Measurements from ENCODE around the gene DEGS2. TPM values are rescaled to one million over a fixed set of nuclear protein-coding genes. Genes with fewer than 3 reads are reported as not detected.
A peak's percentile ranks its signal among the peaks of the same experiment; 100 is the strongest.

DEGS2 gene
- total RNA-seq, 1 donor from 2014 or later = not detected

- DNase-seq = no peak
- intact Hi-C loops (cut with micrococcal nuclease) = loop anchor here (5.0 kb wide), 1 partner anchor 124 kb away; no protein-coding TSS in a partner anchor
- H3K4me1 ChIP-seq = peaks cover 70% of the 10 kb centered on the region
These were observed 53.0 kb downstream of the DEGS2 start for GRCh38 chr14:100106250-100107112.

GRCh38 chr14:100105357-100106169 lies 53.9 kb downstream of the DEGS2 start:
- H3K9me3 ChIP-seq (replicated peaks) = no peaks in the 10 kb centered on the region
- no peak overlapping the region for H3K4me3 ChIP-seq
- DNase-seq = no peak
- peaks cover 70% of the 10 kb centered on the region for H3K4me1 ChIP-seq
- H3K36me3 ChIP-seq = no peaks in the 10 kb centered on the region
- no peak for TF ChIP-seq CTCF (IDR thresholded peaks at IDR 0.05; ENCODE audit: borderline replicate concordance)
- H3K27ac ChIP-seq (replicated peaks) = peak overlapping the region; percentile 78
- intact Hi-C loops (cut with micrococcal nuclease) = loop anchor here (5.0 kb wide), 1 partner anchor 123 kb away; no protein-coding TSS in a partner anchor
- H3K27me3 ChIP-seq (ENCODE audit: low read depth) = no peaks in the 10 kb centered on the region

More at GRCh38 chr14:100106250-100107112, 53.0 kb downstream of the DEGS2 start:
- H3K36me3 ChIP-seq = no peaks in the 10 kb centered on the region
- H3K27me3 ChIP-seq (ENCODE audit: low read depth) = no peaks in the 10 kb centered on the region
- no peaks in the 10 kb centered on the region for H3K9me3 ChIP-seq (replicated peaks)
- no peak for TF ChIP-seq CTCF (IDR thresholded peaks at IDR 0.05; ENCODE audit: borderline replicate concordance)
- H3K27ac ChIP-seq (replicated peaks) = peak overlapping the region; percentile 50
- H3K4me3 ChIP-seq = no peak overlapping the region

GRCh38 chr14:100104523-100105300 lies 54.7 kb downstream of the DEGS2 start:
- no peak overlapping the region for H3K4me3 ChIP-seq
- DNase-seq = no peak
- no peaks in the 10 kb centered on the region for H3K9me3 ChIP-seq (replicated peaks)
- no peaks in the 10 kb centered on the region for H3K36me3 ChIP-seq
- H3K27ac ChIP-seq (replicated peaks) = peak overlapping the region; percentile 78
- no peak for TF ChIP-seq CTCF (IDR thresholded peaks at IDR 0.05; ENCODE audit: borderline replicate concordance)
- H3K4me1 ChIP-seq = peaks cover 70% of the 10 kb centered on the region
- no peaks in the 10 kb centered on the region for H3K27me3 ChIP-seq (ENCODE audit: low read depth)
- intact Hi-C loops (cut with micrococcal nuclease) = loop anchor here (5.0 kb wide), 1 partner anchor 122 kb away; no protein-coding TSS in a partner anchor

- Histone ChIP-seq H3K27me3 (ENCODE audit: low read depth) (no peaks in the 10 kb centered on the region), H3K4me3 (no peak overlapping the region), H3K4me1 (peaks cover 69% of the 10 kb centered on the region), H3K9me3 (replicated peaks) (no peaks in the 10 kb centered on the region), H3K36me3 (no peaks in the 10 kb centered on the region), H3K27ac (replicated peaks) (peak overlapping the region; percentile 78)
- intact Hi-C loops (cut with micrococcal nuclease) = no loop called here
- no peak for TF ChIP-seq CTCF (IDR thresholded peaks at IDR 0.05; ENCODE audit: borderline replicate concordance)
- DNase-seq = no peak
These were observed 55.5 kb downstream of the DEGS2 start for GRCh38 chr14:100104006-100104352.
